NCI-H345 (cell line): ENCODE data around the gene EPB41L4B.

Experiments
- DNase-seq: peaks from one replicate; lab custom pipeline; 2025; lab: John Stamatoyannopoulos, UW

EPB41L4B gene

GRCh38 chr9:109320331-109320741 lies 523 bp downstream of the EPB41L4B start:
- peak; percentile 42 for DNase-seq

- peak; percentile 22 for DNase-seq
These were observed 1.1 kb downstream of the EPB41L4B start for GRCh38 chr9:109319626-109320241.

GRCh38 chr9:109319017-109319625 lies 1.7 kb downstream of the EPB41L4B start:
- peak; percentile 34 for DNase-seq

- peak; percentile 69 for DNase-seq
These were observed 2.7 kb downstream of the EPB41L4B start for GRCh38 chr9:109317979-109318741.

- DNase-seq = peak; percentile 59
These were observed 3.4 kb downstream of the EPB41L4B start for GRCh38 chr9:109317311-109317978.

- DNase-seq = peak; percentile 87
These were observed 4.6 kb downstream of the EPB41L4B start for GRCh38 chr9:109316207-109316640.

- no peak for DNase-seq
These were observed 5.2 kb downstream of the EPB41L4B start for GRCh38 chr9:109315480-109316206.

- peak; percentile 32 for DNase-seq
These were observed 6.8 kb downstream of the EPB41L4B start for GRCh38 chr9:109314011-109314531.

GRCh38 chr9:109313351-109313750 lies 7.5 kb downstream of the EPB41L4B start:
- no peak for DNase-seq

- DNase-seq = no peak
These were observed 8.1 kb downstream of the EPB41L4B start for GRCh38 chr9:109312783-109313182.

- no peak for DNase-seq
These were observed 9.1 kb downstream of the EPB41L4B start for GRCh38 chr9:109311731-109312130.

- peak; percentile 14 for DNase-seq
These were observed 9.6 kb downstream of the EPB41L4B start for GRCh38 chr9:109311286-109311685.

GRCh38 chr9:109310486-109310901 lies 10.4 kb downstream of the EPB41L4B start:
- no peak for DNase-seq

GRCh38 chr9:109309282-109309681 lies 11.6 kb downstream of the EPB41L4B start:
- no peak for DNase-seq

GRCh38 chr9:109307380-109308240 lies 13.2 kb downstream of the EPB41L4B start:
- DNase-seq = no peak

GRCh38 chr9:109305801-109306200 lies 15.1 kb downstream of the EPB41L4B start:
- no peak for DNase-seq

GRCh38 chr9:109304347-109304746 lies 16.5 kb downstream of the EPB41L4B start:
- DNase-seq = no peak

- DNase-seq = no peak
These were observed 17.0 kb downstream of the EPB41L4B start for GRCh38 chr9:109303900-109304299.

- no peak for DNase-seq
These were observed 18.3 kb downstream of the EPB41L4B start for GRCh38 chr9:109302606-109303005.

GRCh38 chr9:109301012-109301411 lies 19.8 kb downstream of the EPB41L4B start:
- no peak for DNase-seq

GRCh38 chr9:109299891-109300290 lies 21.0 kb downstream of the EPB41L4B start:
- no peak for DNase-seq
